HG03135 (cell line): ENCODE data around the gene DISP2.

Experiments
- ATAC-seq: cut with Tn5 transposase; IDR thresholded peaks from one replicate; pipeline ENCODE4 v1.9.1; 2021; ENCODE audit warnings: mild to moderate bottlenecking, moderate library complexity; ENCODE audit not compliant: unreplicated experiment

DISP2 gene

DNA sequence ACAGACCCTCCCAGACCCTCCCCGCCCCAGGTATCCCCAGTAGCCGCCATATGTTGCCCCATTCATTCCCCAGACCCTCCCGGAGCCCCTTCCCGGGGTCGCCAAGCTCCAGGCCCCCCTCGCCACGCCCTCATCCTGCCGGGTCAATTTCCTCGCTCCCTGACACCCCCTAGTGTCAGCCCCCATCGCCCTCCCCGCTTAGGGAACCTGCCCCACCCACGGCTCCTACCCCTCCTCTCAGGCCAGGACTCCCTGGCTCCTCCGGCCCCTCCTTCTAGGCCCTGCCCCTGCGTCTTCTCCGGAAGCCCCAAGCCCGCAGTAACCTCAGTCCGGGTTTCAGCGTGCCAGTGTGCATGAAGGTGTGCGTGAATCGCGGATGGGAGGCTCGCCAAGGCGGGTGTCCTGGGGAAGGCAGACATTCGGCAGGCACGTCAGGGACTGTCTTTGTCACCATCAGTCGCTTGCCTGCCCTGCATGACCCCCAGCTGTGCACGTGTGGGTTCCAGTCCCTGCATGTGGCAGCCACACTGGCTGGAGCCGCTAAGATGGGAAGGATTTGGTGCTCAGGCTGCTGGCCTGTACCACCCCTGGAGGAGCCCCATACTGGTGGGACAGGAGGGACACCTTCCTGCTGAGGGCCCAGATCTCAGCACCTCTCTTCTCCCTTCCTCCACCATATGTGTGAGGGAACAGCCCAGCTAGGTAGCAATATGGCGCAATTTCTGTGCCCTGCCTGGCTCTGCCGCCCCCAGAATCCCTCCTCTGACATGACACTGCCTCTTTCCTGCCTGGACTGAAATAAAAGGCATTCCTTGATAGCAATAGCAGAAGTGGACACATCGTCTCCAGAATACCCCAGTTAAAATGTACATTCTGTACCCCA, 693 bp downstream of the DISP2 start:
- ATAC-seq: peak; percentile 16

DNA sequence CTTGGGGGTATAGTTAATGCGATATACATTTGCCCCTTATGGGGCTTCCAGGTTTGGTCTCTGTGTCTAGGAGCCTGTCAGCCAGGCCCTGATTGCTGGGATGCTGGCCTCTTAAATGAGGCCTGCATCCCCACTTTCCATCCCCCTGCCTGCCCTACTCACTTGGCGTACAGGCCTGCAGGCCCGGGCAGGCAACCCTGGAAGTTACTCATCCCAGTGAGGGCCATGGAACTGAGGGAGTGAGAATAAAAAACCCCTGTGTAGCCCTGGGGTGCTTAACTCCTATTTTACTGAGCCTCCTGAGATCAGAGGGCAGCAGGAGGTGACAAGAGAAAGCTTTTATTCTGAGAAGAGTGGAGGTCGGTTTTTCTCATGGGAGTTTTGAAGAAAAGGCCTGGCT, 2.0 kb downstream of the DISP2 start:
- ATAC-seq: no peak

DNA sequence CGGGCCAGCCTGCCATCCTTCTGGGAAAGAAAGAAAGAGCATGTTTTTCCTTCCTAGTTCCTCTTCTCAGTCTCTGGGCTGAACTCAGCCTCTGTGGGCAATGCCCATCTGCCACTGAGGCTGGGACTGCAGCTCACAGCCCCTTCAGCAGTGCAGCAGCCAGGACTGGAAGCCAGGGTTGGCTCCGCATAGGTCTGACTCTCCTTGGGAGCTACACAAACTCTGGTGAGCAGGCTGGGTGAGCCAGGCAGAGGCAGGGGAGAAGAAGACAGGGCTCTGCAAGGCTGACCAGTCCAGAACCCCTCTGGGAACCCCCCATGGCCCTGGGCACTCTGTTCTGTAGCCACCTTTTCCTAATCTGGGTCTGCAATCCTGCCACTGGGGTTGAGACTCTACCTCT, 3.6 kb downstream of the DISP2 start:
- no peak for ATAC-seq

DNA sequence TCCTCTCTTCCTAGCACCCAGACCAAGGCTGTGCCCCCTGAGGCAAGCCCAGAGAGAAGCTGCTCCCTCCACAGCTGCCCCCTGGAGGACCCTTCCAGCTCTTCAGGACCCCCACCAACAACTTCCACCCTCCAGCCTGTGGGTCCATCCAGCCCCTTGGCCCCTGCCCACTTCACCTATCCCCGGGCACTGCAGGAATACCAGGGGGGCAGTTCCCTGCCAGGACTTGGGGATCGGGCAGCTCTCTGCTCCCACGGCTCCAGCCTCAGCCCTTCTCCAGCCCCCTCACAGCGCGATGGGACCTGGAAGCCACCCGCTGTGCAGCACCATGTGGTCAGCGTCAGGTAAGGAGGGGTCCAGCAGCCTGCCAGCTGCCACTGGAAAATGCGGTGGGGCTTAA, 5.6 kb downstream of the DISP2 start:
- ATAC-seq: no peak

DNA sequence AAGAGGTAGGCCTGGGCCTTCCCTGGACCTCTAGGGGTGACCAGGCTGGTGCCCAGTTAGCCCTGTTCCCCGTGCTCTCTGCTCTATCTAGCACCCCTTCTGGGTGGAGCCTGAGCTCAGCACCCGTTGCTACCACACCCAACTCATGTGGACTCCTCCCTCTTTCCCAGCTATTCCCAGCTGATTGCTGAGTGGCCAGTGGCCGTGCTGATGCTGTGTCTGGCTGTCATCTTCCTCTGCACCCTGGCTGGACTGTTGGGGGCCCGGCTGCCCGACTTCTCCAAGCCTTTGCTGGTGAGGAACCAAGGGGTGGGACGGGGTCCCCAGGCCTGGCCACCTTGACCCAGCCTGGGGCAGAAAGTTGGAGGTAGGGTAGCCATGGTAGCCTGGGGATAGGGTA, 6.2 kb downstream of the DISP2 start:
- no peak for ATAC-seq

DNA sequence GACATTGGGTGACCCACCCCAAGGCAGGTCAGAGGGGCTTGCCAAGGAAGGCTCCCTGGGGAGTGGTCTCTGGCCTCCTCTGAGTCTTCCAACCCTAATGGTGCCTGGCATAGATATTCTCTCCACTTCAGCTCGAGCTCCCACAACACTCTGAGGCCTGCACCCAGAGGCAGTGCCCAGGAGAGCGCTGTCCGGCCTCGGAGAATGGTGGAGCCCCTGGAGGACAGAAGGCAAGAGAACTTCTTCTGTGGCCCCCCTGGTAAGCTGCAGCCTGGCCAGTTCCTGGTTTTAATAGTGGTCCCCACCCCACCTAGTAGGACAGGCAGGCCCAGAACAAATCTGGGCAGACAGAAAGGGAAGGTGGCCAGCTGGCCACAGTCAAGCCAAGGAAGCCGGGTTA, 7.0 kb downstream of the DISP2 start:
- no peak for ATAC-seq

DNA sequence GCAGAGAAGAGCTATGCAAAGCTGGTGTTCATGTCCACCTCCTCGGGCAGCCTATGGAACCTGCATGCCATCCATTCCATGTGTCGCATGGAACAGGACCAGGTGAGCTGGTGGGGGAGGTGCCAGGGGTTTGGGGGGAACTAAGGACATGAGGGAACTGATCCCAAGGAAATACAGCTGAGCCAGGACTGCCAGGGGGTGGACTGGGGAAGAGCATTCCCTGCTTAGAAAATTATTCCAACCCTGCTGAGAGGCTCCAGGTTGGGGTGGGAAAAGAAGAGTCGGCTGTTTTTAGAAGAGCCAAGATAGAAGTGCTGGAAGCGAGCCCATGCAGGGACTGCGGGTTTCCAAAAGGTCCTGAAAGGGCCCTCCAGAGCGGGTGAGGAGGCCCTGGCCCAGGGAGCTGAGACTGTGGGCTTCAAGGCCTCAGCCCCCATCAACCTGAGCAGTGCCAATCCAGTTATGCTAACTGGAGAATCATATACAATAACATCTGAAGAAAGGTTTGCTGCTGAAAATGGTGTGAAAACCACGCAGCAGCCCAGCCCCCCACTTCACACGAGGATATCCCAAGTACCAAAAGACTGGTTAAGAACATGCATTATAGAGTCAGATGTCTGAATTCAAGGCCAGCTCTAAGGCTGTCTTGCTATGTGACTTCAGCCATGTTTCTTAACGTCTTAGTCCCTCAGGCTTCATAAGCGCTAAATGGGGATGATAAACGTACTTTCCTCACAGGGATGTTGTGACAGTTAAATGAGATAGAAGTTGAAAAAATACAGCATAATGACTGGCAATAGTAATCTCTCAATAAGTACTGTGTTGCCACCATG, 7.8 kb downstream of the DISP2 start:
- ATAC-seq: no peak

DNA sequence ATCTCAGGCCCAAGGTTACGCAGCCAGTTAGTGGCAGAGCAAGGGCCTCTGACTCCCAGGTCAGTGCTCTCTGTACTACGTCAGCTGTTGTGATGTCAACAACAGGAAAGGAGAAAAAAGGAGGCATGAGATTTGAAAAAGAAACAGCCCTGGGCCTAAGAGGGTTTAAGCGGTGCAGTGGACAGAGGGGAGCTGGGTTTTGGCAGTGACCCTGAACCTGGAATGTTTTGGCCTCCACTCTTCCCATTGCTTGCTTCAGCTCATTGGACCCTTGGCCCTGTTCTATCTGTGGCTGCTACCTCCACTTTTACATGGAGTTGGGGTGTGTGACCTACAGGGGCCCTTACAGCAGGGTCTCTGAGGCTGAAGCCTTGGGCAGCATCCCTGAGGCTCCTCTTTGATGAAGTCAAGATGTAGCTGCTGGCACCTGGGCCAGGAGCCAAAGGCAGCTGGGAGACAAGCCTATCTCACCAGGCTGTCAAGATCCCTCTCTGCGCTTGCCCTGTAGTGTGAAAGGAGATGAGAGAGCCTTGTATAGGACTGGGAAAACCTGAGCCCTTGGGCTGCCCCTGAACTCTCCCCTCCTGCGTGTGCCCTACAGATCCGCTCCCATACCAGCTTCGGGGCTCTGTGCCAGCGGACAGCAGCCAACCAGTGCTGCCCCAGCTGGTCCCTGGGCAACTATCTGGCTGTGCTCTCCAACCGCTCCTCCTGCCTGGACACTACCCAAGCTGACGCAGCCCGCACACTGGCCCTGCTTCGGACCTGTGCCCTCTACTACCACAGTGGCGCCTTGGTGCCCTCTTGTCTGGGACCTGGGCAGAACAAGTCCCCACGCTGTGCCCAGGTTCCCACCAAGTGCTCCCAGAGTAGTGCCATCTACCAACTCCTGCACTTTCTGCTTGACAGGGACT, 8.7 kb downstream of the DISP2 start:
- ATAC-seq: no peak

DNA sequence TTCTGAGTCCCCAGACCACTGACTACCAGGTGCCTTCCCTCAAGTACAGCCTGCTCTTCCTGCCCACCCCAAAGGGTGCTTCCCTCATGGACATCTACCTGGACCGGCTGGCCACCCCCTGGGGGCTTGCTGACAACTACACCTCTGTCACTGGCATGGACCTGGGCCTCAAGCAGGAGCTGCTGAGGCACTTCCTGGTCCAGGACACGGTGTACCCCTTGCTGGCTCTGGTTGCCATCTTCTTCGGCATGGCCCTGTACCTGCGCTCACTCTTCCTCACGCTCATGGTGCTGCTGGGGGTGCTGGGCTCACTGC, 9.3 kb downstream of the DISP2 start:
- no peak for ATAC-seq

DNA sequence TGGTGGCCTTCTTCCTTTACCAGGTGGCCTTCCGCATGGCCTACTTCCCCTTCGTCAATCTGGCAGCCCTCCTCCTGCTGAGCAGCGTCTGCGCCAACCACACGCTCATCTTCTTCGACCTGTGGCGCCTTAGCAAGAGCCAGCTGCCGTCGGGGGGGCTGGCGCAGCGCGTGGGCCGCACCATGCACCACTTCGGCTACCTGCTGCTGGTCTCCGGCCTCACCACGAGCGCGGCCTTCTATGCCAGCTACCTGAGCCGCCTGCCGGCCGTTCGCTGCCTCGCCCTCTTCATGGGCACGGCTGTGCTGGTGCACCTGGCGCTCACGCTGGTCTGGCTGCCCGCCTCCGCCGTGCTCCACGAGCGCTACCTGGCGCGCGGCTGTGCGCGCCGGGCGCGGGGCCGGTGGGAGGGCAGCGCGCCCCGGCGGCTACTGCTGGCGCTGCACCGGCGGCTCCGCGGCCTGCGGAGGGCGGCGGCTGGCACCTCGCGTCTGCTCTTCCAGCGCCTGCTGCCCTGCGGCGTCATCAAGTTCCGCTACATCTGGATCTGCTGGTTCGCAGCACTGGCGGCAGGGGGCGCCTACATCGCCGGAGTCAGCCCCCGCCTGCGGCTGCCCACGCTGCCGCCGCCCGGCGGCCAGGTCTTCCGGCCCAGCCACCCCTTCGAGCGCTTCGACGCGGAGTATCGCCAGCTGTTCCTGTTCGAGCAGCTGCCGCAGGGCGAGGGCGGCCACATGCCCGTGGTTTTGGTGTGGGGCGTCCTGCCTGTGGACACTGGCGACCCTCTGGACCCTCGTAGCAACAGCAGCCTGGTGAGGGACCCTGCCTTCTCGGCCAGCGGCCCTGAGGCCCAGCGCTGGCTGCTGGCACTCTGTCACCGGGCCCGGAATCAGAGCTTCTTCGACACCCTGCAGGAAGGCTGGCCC, 9.9 kb downstream of the DISP2 start:
- ATAC-seq: peak; percentile 88

DNA sequence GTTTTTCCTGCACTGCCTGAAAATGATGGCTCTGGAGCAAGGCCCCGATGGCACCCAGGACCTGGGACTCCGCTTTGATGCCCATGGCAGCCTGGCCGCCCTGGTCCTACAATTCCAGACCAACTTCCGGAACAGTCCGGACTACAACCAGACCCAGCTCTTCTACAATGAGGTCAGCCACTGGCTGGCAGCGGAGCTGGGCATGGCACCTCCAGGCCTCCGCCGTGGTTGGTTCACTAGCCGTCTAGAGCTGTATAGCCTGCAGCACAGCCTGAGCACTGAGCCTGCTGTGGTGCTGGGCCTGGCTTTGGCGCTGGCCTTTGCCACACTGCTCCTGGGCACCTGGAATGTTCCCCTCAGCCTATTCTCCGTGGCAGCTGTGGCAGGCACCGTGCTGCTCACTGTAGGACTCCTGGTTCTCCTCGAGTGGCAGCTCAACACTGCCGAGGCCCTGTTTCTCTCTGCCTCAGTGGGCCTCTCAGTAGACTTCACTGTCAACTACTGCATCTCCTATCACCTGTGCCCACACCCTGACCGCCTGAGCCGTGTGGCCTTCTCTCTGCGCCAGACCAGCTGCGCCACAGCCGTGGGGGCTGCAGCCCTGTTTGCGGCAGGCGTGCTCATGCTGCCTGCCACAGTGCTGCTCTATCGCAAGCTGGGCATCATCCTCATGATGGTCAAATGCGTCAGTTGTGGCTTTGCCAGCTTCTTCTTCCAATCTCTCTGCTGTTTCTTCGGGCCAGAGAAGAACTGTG, 10.9 kb downstream of the DISP2 start:
- ATAC-seq: no peak

DNA sequence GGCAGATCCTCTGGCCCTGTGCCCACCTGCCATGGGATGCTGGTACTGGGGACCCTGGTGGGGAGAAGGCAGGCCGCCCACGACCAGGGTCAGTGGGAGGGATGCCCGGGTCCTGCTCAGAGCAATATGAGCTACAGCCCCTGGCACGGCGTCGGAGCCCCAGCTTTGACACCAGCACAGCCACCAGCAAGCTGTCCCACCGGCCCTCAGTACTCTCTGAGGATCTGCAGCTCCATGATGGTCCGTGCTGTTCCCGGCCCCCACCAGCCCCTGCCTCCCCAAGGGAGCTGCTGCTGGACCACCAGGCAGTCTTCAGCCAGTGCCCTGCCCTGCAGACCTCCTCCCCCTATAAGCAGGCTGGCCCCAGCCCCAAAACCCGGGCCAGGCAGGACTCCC, 11.5 kb downstream of the DISP2 start:
- no peak for ATAC-seq

DNA sequence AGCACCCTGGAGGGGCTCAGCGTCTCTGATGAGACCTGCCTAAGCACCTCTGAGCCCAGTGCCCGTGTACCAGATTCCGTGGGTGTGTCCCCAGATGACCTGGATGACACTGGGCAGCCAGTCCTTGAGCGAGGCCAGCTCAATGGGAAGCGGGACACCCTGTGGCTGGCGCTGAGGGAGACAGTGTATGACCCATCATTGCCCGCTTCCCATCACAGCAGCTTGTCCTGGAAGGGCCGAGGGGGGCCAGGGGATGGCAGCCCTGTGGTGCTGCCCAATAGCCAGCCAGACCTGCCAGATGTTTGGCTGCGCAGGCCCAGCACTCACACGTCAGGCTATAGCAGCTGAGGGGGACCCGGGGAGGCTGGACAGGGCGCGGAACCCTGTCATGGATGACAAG, 12.0 kb downstream of the DISP2 start:
- ATAC-seq: no peak

DNA sequence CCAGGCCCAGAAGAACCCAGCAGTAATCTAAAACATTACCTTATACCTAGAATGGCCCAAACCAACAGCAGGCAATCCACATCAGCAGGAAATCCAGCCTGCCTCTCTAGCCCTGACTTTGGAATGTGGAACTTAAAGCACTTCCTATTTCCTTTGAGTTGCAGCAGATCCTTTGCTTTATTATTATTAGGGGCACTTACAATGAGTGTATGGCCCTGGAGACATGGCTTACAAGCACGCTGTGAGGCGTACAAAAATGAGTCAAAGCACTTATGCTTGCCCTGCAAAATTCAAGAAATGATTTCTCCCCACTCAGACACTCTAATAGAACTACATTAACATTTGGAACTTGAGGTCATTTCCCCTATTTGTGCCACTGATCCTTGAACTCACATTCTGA, 15.0 kb downstream of the DISP2 start:
- ATAC-seq: no peak

DNA sequence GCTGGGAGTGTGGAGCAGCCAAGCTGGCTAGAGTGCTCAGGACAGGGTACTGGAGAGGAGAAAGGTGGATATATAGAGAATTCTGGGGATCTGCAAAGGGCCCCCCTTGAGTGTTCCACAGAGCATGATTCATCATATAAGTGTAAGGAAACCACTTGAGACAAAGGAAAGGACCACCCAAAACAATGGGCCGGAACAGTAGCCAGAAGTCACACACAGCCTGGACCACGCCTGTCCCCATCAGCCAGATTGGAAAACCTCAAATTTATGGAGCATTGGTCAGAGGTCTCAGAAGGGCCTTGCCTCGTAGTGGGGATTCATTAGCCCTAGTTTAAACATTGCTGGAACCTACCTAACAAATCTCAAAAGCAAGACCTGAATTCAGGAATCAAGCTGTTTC, 19.6 kb downstream of the DISP2 start:
- no peak for ATAC-seq

DNA sequence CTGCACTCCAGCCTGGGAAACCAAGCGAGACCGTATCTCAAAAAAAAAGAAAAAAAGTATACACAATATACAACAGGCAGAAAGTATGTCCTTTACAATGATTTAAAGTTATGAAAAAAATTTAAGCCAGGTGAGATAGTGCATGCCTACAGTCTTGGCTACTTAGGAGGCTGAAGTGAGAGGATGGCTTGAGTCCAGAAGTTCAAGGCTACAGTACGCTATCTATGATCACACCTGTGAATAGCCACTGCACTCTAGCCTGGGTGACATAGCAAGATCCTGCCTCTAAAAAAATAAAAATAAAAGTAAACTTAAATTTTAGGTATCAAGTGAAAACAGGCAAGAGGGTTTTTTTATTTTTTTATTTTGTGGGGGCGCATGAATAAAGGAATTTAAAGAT, 21.4 kb downstream of the DISP2 start:
- ATAC-seq: no peak

DNA sequence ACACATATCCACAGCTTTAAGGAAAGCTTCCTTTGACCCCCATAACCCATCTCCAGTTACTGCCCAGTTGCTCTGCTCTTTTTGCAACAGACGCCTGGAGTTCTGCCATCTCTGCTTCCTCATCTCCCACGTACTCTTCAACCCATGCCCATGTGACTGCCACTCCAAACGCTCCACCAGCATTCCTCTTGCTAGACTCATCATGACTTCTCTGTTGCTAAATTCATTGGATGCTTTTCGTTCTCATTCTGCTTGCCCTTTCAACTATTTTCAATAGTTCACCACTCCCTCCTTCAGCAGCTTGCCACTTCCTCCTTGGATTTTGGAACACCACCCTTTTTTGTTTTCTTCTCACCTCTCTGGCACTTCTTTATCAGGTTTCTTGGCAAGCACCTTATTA, 21.8 kb downstream of the DISP2 start:
- no peak for ATAC-seq

DNA sequence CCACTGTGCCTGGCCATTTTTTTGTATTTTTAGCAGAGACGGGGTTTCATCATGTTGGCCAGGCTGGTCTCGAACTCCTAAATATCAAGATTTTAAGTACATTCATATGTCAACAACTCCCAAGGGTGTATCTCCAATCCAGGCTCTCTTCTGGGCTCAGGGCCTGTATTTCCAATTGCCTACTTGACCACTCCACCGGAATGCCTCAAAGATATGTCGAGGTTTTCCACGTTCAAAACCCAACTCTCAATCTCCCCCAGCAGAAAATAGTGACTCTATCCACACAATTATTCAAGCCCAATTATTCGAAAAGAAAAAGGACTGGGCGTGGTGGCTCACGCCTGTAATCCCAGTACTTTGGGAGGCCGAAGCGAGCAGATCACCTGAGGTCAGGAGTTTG, 22.6 kb downstream of the DISP2 start:
- no peak for ATAC-seq

DNA sequence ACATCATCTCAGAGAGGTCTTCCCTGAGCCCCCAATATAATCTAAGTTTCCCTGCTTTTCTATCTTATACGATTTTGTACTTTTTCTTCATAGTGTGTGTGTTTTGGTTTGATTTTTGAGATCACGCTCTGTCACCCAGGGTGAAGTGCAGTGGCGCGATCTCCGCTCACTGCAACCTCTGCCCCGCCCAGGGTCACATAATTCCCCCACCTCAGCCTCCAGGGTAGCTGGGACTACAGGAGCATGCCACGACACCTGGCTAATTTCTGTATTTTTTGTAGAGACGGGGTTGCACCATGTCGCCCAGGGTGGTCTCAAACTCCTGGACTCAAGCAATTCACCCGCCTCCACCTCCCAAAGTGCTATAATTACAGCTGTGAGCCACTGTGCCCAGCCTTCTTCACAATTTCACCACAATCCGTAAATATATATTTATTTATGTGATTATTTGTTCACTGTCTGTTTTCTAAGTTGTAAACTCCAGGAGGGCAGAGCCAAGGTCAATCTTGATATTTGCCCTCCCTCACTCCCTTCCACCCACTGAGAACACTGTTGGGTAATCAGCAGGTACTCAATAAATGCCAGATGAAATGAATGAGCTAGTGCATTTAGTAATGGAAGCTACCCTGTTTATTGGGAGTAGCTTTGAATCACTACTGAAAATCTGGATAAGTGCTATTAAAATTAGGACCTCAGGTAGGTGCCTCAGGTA, 24.0 kb downstream of the DISP2 start:
- no peak for ATAC-seq
